Lung microvascular endothelial cell (primary cell): ENCODE data around the gene SYCP2L. TPM values are rescaled to one million over a fixed set of nuclear protein-coding genes. Genes with fewer than 3 reads are reported as not detected.
"Not testable (repeated sequence)": the region's sequence is repeated elsewhere in the genome, so short reads cannot be mapped to it uniquely, and the experiment has no call there.

Experiments
- DNase-seq, 2 donors: peaks; one replicate each; pipeline versions ENCODE4 v3.0.0 to v3.0.0-alpha.2; 2010; ENCODE audit warnings: low read depth in 2 of 2
- total RNA-seq: library from RNA; depleted of rRNA; stranded (reverse); fragments of >200 nt; gene quantifications from 2 replicates; pipeline ENCODE4 v1.2.1, GENCODE V29; 2014

SYCP2L gene
- total RNA-seq, 1 donor from 2014 or later, result not detected

DNA sequence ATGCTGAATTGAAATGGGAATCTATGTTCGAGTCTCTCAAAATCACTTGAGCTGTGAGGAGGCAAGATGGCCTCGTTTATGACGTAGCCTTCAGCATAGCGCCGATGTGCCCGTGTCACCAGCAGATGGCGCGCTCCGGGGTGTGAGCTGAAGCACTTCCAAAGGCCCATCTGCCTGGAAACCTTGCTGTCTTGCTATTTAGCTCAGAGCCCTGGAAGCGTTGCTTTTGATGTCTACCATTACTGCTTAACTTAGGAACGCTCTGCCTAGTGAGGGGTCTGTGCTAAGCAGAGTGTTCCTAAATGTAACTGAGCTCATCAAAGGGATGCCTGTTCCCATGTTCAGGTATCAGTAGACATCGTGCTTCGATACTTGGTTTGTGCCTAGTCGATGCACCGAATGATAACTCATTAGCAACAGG lies 67.7 kb downstream of the SYCP2L start:
- peak; percentile 81 to 84 for DNase-seq

DNA sequence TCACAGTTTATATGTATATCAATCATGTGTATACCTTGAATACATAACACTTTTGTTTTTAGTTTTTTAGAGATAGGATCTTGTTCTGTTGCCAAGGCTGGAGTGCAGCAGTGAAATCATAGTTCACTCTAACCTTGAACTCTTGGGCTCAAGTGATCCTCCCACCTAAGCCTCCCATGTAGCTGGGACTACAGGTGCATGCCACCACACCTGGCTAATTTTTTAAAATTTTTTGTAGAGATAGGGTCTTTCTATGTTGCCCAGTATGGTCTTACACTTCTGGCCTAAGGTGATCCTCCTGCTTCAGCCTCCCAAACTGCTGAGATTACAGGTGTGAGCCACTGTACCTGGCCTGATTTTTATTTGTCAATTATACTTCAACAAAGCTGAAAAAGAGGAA lies 69.9 kb downstream of the SYCP2L start:
- DNase-seq, result no peak

DNA sequence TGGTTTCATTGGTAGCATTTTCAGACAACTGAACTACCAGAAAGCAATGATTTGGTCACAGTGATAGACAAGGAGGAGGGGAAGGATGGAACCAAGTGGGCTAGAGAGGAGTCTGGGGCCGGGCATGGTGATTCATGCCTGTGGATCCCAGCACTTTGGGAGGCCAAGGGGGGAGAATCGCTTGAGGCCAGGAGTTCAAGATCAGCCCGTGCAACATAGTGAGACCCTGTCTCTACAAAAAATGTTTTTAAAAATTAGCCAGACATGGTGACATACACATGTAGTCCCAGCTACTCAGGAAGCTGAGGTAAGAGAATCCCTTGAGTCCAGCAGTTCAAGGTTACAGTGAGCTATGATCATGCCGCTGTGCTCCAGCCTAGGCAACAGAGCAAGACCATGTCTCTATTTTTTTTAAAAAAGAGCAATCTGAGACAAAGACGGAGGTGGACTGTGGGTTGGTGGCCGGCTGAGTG lies 70.6 kb downstream of the SYCP2L start:
- no peak for DNase-seq

DNA sequence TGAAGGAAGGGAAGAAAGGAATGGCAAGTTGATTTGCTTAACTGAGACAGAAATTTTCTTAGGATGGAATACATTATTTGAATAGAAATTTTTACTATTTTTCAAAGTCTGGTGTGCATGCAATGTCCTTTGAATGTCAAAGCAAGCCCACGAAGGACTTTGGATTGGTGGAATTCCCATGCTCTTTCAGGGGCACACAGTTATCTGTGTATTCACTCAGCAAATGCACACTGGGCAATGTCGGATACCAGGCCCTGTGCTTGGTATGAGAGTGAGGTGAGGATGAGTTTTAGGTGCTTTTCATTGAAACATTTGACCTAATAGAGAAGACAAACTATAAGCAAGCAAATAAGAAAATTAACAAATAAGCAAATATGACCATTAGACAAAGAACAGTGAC lies 73.3 kb downstream of the SYCP2L start:
- DNase-seq, result no peak

DNA sequence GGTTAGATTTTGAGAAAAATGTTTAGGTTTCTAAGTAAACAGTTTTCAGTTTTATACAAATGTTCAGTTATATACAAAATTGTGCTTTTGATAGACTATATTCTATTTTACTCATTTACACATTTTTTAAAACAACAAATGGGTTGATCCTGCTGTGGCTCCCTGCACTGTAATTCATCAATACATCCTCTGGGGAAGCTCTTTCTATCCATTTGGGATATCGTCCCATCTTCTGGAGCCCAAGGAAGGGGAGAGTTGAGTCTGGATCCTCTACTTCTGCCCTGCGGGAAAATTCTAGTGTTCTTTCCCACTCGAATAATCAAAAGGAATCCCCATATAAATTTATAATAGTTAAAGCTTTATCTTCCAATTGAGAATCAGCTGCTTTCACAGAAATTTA lies 75.0 kb downstream of the SYCP2L start:
- DNase-seq, result no peak

DNA sequence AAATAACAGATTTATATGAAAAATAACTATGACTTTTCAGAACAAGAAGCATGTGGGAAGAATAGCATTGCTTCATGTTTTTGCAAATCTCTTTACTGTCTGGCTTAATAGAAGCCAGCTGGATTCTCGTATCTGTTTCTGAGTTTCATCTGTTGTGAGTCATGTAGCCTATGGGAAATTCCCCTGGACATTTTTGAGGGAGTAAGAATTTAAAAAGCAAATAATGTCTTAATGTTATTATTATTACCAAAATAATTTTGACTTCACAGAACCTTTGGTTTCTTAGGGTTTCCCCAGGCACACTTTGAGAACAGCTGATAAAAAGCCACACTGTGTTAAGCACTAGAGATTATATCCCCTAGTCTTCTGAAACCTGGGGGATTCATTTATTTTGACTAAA lies 75.8 kb downstream of the SYCP2L start:
- no peak for DNase-seq

GRCh38 chr6:10963113-10963512 lies 76.3 kb downstream of the SYCP2L start:
- DNase-seq, result no peak

GRCh38 chr6:10964684-10965083 lies 77.8 kb downstream of the SYCP2L start:
- DNase-seq, result no peak

- DNase-seq, result no peak
Measured at GRCh38 chr6:10968776-10969175, 81.9 kb downstream of the SYCP2L start.

- no peak for DNase-seq
Measured at GRCh38 chr6:10970731-10971130, 83.9 kb downstream of the SYCP2L start.

DNA sequence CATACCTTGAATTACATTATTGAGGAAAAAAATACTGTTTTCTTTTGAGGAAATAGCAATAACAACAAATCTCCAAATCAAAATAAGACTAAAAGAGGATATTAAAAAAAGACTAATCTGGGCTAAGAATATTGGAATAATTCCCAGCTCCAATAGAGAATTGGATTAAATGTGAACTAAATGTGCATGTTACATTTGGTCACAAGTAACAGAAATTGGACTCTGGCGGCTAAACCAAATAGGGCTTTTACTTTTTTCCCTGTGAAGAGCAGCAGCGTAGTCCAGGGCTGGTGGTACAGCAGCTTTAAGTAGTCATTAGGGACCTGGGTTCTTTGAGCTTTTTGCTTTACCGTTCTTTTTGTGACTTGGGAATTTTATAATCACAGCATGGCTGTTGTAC lies 85.3 kb downstream of the SYCP2L start:
- DNase-seq, result no peak

DNA sequence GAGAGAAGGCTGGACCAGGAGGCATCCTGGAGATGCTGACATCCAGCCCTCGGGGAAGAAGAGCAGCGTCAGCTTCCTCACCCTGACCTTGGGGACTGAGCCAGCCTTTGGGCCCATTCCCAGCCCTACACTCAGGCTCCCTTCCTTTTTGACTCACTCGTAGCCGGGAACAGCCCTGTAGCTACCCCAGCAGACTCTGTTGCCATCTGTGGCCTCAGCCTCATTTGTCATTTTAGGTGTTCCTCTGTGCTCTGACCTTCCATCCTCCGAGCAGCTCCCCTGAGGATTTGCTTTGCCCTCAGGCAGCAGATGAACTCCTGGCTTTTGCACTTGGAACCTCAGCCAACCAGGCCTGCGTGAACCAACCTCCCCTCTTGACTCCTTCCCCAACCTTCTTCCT lies 89.7 kb downstream of the SYCP2L start:
- no peak for DNase-seq

GRCh38 chr6:10977231-10977968 lies 90.5 kb downstream of the SYCP2L start:
- no peak for DNase-seq

DNA sequence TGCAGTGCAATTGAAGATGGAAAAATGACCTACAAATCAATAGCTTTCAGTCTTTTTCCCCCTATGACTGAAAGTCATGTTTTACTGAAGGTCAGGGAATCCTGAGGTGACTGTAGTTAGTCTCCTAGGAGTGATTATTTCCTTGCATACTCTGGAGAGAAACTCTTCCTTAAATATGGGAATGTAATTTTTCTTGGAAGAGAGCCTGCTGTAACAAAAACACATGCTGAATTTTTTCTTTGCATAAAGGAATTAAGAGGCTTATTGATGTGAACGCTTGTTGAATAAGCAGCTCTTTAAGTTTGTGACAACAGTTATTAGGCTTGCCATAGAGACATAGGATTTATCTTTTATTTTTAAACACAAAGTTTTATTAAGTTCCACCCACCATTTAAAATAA lies 92.8 kb downstream of the SYCP2L start:
- DNase-seq, result no peak

- DNase-seq, result no peak
Measured at GRCh38 chr6:10981409-10981808, 94.6 kb downstream of the SYCP2L start.

DNA sequence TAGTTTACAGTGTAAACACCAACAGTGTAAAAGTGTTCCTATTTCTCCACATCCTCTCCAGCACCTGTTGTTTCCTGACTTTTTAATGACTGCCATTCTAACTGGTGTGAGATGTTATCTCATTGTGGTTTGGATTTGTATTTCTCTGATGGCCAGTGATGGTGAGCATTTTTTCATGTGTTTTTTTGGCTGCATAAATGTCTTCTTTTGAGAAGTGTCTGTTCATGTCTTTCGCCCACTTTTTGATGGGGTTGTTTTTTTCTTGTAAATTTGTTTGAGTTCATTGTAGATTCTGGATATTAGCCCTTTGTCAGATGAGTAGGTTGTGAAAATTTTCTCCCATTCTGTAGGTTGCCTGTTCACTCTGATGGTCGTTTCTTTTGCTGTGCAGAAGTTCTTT lies 98.1 kb downstream of the SYCP2L start:
- DNase-seq, result not testable (repeated sequence)

DNA sequence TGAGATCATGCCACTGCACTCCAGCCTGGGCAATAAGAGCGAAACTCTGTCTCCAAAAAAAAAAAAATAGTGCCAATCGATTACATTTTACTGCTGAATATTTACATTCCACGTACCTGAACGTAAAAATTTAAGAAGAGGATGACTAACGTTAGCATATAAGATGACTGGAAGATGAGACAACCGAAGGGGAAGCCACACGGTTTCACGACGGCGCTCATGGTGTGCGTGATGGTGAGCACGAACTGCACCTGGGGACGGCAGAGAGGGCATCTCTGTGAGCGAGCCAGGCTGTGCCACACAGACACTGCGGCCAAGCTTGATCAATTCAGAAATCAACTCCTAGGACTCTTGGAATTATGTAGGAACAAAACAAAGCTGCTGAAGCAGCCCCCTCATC lies 102.7 kb downstream of the SYCP2L start:
- no peak for DNase-seq

DNA sequence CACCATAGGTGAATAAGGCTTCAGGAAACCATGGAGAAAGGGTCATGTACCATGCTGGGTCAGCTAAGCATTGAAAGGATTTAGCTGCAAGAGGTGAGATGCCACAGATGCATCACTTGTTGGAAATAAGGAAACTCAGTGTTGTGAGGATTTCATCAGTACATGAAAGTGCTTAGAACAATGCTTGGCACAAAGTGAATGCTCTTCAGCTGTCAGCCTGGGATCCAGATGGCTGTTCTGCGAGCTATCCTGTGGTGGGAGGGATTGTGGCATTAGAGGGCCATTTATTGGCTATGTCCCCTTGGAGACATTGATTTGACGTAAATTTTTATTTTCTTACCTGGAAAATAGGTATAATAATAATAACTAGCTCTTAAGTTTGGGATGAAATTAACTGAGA lies 104.3 kb downstream of the SYCP2L start:
- DNase-seq, result no peak

DNA sequence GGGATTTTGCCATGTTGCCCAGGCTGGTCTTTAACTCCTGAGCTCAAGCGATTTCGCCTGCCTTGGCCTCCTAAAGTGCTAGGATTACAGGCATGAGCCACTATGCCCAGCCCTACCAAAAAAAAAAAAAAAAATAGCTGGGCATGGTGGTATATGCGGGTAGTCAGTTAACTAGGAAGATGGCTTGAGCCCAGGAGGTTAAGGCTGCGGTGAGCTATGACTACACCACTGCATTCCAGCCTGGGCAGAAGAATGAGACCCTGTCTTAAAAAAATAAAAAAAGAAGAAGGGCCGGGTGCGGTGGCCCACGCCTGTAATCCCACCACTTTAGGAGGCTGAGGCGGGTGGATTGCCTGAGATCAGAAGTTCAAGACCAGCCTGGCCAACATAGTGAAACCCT lies 107.0 kb downstream of the SYCP2L start:
- no peak for DNase-seq

DNA sequence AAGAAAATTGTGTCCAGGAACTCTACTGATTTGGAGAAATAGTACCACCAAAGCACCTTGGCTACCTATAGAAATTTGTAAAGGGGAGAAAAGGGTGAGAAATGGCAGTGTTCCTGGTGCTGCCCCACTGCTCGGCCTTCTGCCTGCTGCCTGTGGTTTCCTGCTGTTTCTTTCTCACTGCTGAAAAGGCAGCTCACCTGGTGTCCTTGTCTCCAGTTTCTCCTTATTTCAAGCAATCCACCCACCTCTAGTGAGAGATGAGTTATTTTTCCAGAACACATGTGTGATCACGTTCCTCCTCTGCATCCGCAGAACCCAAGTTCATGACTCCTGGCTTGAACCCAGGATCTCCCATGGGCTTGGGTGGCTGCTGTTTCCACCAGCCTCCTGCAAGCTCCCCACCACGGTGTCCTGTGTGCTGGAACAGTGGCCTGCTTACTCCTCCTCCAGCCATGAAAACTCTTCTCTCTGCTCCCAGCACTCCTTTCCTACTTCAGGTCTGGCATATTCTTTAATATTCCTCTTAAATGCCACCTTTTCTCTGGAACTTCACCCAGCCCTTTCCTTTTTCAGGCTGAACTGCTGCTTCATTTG lies 108.4 kb downstream of the SYCP2L start:
- no peak for DNase-seq

- peak in 1 of 2 donors; percentile 9 for DNase-seq
Measured at GRCh38 chr6:10999994-11000393, 113.1 kb downstream of the SYCP2L start.

GRCh38 chr6:11002176-11002575 lies 115.3 kb downstream of the SYCP2L start:
- DNase-seq, result no peak

DNA sequence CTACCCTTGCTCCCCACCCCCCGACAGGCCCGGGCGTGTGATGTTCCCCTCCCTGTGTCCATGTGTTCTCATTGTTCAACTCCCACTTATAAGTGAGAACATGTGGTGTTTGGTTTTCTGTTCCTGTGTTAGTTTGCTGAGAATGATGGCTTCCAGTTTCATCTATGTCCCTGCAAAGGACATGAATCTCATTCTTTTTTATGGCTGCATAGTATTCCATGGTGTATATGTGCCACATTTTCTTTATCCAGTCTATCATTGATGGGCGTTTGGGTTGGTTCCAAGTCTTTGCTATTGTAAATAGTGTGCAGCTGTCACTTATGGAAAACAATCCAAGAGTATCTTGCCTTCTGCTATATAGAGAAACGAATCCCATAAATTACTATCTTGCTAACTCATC lies 116.4 kb downstream of the SYCP2L start:
- not testable (repeated sequence) for DNase-seq
